GM12878 (cell line): Measurements from ENCODE around the gene C9orf40. TPM values are rescaled to one million over a fixed set of nuclear protein-coding genes. Genes with fewer than 3 reads are reported as not detected.

Experiments used
- ATAC-seq: fragments of 200-7000 bp; cut with Tn5 transposase; 3 replicates; pipeline ENCODE4 v1.9.1; 2020; ENCODE audit warnings: mild to moderate bottlenecking, moderate library complexity
- BruUV-seq: library from RNA; stranded (reverse); fragments of 400-500 nt; replicated peaks from 2 replicates; lab custom pipeline; 2021; lab: Mats Ljungman, UMichigan
- CTCF ChIA-PET: fragments of 300-600 bp; sonication (Branson Sonifier 250); formaldehyde crosslinking; extraction: SDS; loops from one replicate; lab custom pipeline; 2021; ENCODE audit warnings: inconsistent platforms; lab: Yijun Ruan, JAX
- POLR2A ChIA-PET: fragments of 350-600 bp; formaldehyde crosslinking; extraction: SDS; loops from one replicate; lab custom pipeline; 2021; ENCODE audit warnings: inconsistent platforms; lab: Charles Lee
- RAD21 ChIA-PET: fragments of 300-600 bp; sonication (Branson Sonifier 250); formaldehyde crosslinking; loops from one replicate; lab custom pipeline; 2023; ENCODE audit warnings: antibody characterized with exemption; ENCODE audit not compliant: unreplicated experiment; lab: Charles Lee
- SMC1A ChIA-PET: fragments of 300-600 bp; sonication (Branson Sonifier 250); formaldehyde crosslinking; loops from one replicate; lab custom pipeline; 2023; ENCODE audit not compliant: unreplicated experiment, uncharacterized antibody; lab: Charles Lee
- DNase-seq: peaks from one replicate; pipeline ENCODE4 v3.0.0-alpha.2; 2011; ENCODE audit warnings: low read depth, low spot score
- FAIRE-seq: peaks from 3 replicates; lab custom pipeline; 2011; peaks lifted over from hg19 to GRCh38; lab: Jason Lieb, UNC
- H2AFZ ChIP-seq: 2 replicates; pipeline ENCODE4 v1.6.0; 2011; ENCODE audit warnings: low read depth, low read length, control low read depth; ENCODE audit not compliant: control insufficient read depth
- H3K27ac ChIP-seq: 2 replicates; pipeline ENCODE4 v1.5.1; 2011; ENCODE audit warnings: control low read depth; ENCODE audit not compliant: control insufficient read depth, insufficient read depth
- H3K27me3 ChIP-seq, 2 experiments: replicated peaks in 1 of 2; 2 replicates each; pipeline versions ENCODE4 v1.6.0 to v1.6.1; 2011; ENCODE audit warnings: low read length in 1 of 2; ENCODE audit not compliant: control insufficient read depth in 2 of 2, insufficient read depth in 2 of 2
- H3K36me3 ChIP-seq, 2 experiments: 2 replicates each; pipeline ENCODE4 v1.5.1; 2011; ENCODE audit warnings: low read length in 1 of 2; ENCODE audit not compliant: control insufficient read depth in 2 of 2, insufficient read depth in 2 of 2
- H3K4me1 ChIP-seq: 2 replicates; pipeline ENCODE4 v1.6.1; 2011; ENCODE audit warnings: mild to moderate bottlenecking, low read length, moderate library complexity, mixed read lengths; ENCODE audit not compliant: control insufficient read depth, insufficient read depth
- H3K4me2 ChIP-seq: 2 replicates; pipeline ENCODE4 v1.6.0; 2011; ENCODE audit warnings: control low read depth; ENCODE audit not compliant: control insufficient read depth, insufficient read depth
- H3K4me3 ChIP-seq: fragments of 200-600 bp; sonication (generic); 2 replicates; pipeline ENCODE4 v1.5.1; 2016
- H3K79me2 ChIP-seq: 2 replicates; pipeline ENCODE4 v1.6.0; 2011; ENCODE audit warnings: low read length; ENCODE audit not compliant: control insufficient read depth, insufficient read depth
- H3K9ac ChIP-seq: 2 replicates; pipeline ENCODE4 v1.8.0; 2011; ENCODE audit warnings: low read length, control low read depth, mixed read lengths; ENCODE audit not compliant: control insufficient read depth, insufficient read depth
- H3K9me3 ChIP-seq: replicated peaks from 3 replicates; pipeline ENCODE4 v1.5.1; 2011; ENCODE audit warnings: mild to moderate bottlenecking, low read length; ENCODE audit not compliant: control insufficient read depth, insufficient read depth
- H4K20me1 ChIP-seq: 2 replicates; pipeline ENCODE4 v1.6.0; 2011; ENCODE audit not compliant: control insufficient read depth, insufficient read depth
- BCL3 ChIP-seq: IDR thresholded peaks from 2 replicates; pipeline ENCODE4 v1.6.1; 2011; ENCODE audit warnings: borderline replicate concordance, low read depth, mild to moderate bottlenecking, moderate library complexity, low read length; ENCODE audit not compliant: insufficient read depth, poor library complexity, severe bottlenecking
- CHD2 ChIP-seq: IDR thresholded peaks from 2 replicates; pipeline ENCODE4 v1.6.1; 2011; ENCODE audit warnings: low read depth, low read length, improper control_type of control experiment, borderline replicate concordance
- E2F8 ChIP-seq: fragments of 450-650 bp; IDR thresholded peaks from 2 replicates; pipeline ENCODE4 v1.6.1; 2018; ENCODE audit warnings: mild to moderate bottlenecking, low read depth, moderate library complexity; ENCODE audit not compliant: partially characterized antibody
- USF1 ChIP-seq: IDR thresholded peaks from 2 replicates; pipeline ENCODE4 v1.6.1; 2011; ENCODE audit warnings: borderline replicate concordance, low read depth, mild to moderate bottlenecking, moderate library complexity, mixed read lengths, low read length; ENCODE audit not compliant: insufficient read depth; ENCODE audit errors: extremely low read length
- ZBTB11 ChIP-seq: fragments of 450-650 bp; formaldehyde crosslinking; IDR thresholded peaks from 2 replicates; pipeline ENCODE4 v1.5.0; 2022; ENCODE audit warnings: mild to moderate bottlenecking, missing genetic modification characterization
- ZNF207 ChIP-seq: fragments of 450-650 bp; IDR thresholded peaks from 2 replicates; pipeline ENCODE4 v1.6.1; 2014; ENCODE audit warnings: antibody characterized with exemption, mild to moderate bottlenecking, borderline replicate concordance
- ZNF217 ChIP-seq: fragments of 450-650 bp; IDR thresholded peaks from 2 replicates; pipeline ENCODE4 v1.6.1; 2017; ENCODE audit warnings: antibody characterized with exemption, mild to moderate bottlenecking
- WGBS: methylation state at CpG from one replicate; pipeline ENCODE4 v1.1.6; 2016; ENCODE audit warnings: low lambda C conversion rate; ENCODE audit not compliant: insufficient replicate concordance, insufficient coverage; ENCODE audit errors: missing lambda C conversion rate; 5-methylcytosine and 5-hydroxymethylcytosine counted together
- in situ Hi-C: fragments of 300-500 bp; cut with MboI; formaldehyde crosslinking; loops from 9 replicates; pipeline ENCODE4 v1.14.3; 2018; ENCODE audit warnings: mixed read lengths
- intact Hi-C: fragments of 100-400 bp; cut with micrococcal nuclease; formaldehyde crosslinking; loops from one replicate; pipeline ENCODE4 v1.14.2; 2022; ENCODE audit not compliant: unreplicated experiment
- polyA plus RNA-seq, 11 experiments: library from polyadenylated mRNA; depleted of rRNA in 4 of 11; unstranded in 6 of 11; stranded (reverse) in 5 of 11; fragments of >200 nt; fragmentation: Nextera tagmentation in 4 of 11; fragmentation: Illumina TruSeq in 1 of 11; extraction: Ambion mirVana in 4 of 11; extraction: Trizol in 1 of 11; gene quantifications; 1 replicate in 1 of 11; 2 replicates in 10 of 11; pipeline versions ENCODE4 v1.2.1 to v1.2.3, GENCODE V29; 2011 to 2016; ENCODE audit warnings: inconsistent platforms in 2 of 11, missing spikeins in 2 of 11, low read depth in 1 of 11
- total RNA-seq, 4 experiments: library from RNA; depleted of rRNA in 3 of 4; stranded (reverse); fragments of >200 nt in 3 of 4; fragmentation: Illumina TruSeq in 1 of 4; extraction: Trizol in 1 of 4; gene quantifications; 2 replicates each; pipeline versions ENCODE4 v1.2.1 to v1.2.3, GENCODE V29; 2013 to 2021

Gene C9orf40
- total and polyA plus RNA-seq, 10 of the 15 experiments (the other 5 are each of a cell fraction or from before 2014, with no cell fraction given), result 6.8 to 30.9 (median 11.5) TPM

GRCh38 chr9:74963056-74963455 lies 10.3 kb upstream of the C9orf40 start:
- WGBS, result 93% methylated on average over 2 of the region's 2 CpGs
- H3K4me2 ChIP-seq, result no peak overlapping the region
- H3K9me3 ChIP-seq, result peaks cover 3% of the 10 kb centered on the region; the same call in 2 of the 3 replicates
- FAIRE-seq, result no peak
- H2AFZ ChIP-seq, result no peak overlapping the region
- no peak overlapping the region for H3K9ac ChIP-seq
- ATAC-seq, result no peak
- ChIA-PET CTCF (interaction anchor here (0.6 to 2.3 kb wide), 2 partner anchors 12 to 461 kb away, joined by 3 to 9 read pairs; no protein-coding TSS in a partner anchor), SMC1A (interaction anchor here (1.6 kb wide), 1 partner anchor 10 kb away, joined by 4 read pairs; no protein-coding TSS in a partner anchor), POLR2A (no interaction called here), RAD21 (no interaction called here)
- H4K20me1 ChIP-seq, result no peaks in the 10 kb centered on the region
- BruUV-seq, result no TSS peak
- TF ChIP-seq E2F8 (no peak), ZNF217 (no peak), CHD2 (no peak), ZNF207 (no peak), BCL3 (no peak), USF1 (no peak), ZBTB11 (no peak)
- no peaks in the 10 kb centered on the region for H3K4me1 ChIP-seq
- no peaks in the 10 kb centered on the region for H3K36me3 ChIP-seq
- no peak overlapping the region for H3K27ac ChIP-seq
- H3K4me3 ChIP-seq, result no peak overlapping the region
- intact Hi-C loops (no loop called here), in situ Hi-C loops (no loop called here)
- no peaks in the 10 kb centered on the region for H3K27me3 ChIP-seq
- DNase-seq, result no peak
- no peaks in the 10 kb centered on the region for H3K79me2 ChIP-seq
